Activated CD8-positive, alpha-beta memory T cell treated with anti-CD3 and anti-CD28 coated beads for 24 hours (primary cell): ENCODE measurements around the gene ERP29.
"Not testable (repeated sequence)": the region's sequence is repeated elsewhere in the genome, so short reads cannot be mapped to it uniquely, and the experiment has no call there.

Experiments
- DNase-seq: peaks from one replicate; pipeline ENCODE4 v3.0.0-alpha.2; 2020

Gene ERP29

DNA sequence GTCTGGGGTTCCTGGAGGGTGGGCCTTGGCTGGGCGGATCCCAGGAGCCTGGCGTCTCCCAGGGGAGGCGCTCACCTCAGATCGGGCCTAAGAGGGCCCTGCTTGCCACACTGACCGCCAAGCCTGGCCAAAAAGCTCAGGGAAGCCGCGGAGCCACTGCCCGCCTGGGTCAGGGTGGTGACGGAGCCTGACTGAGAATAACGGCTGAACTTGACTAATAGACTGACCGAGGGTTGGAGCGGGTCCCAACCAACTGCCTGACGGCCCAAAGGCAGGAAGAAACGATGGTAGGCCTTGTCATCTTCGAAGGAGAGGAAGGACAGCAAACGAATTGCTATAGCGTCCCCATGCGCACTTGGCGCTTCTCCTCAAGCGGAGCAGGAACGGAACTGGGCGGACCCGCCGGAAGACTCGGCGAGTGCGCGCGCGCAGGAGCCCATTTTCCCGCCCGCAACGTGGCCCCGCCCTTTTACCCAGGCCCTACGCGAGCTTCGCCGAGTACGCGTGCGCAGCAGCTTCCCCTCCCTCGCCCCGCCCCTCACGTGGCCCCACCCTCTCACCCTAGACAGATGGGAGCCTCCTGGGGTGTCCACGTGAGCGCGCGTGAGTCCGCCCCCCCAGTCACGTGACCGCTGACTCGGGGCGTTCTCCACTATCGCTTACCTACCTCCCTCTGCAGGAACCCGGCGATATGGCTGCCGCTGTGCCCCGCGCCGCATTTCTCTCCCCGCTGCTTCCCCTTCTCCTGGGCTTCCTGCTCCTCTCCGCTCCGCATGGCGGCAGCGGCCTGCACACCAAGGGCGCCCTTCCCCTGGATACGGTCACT lies at the start of gene ERP29, which contains the start of gene TMEM116:
Gene ERP29, plus strand, starts transcription at position 652 of the 826 bp plus-strand sequence. Its CDS starts 40 bp downstream, at position 692.
Gene TMEM116, minus strand, starts transcription at position 391 of the 826 bp plus-strand sequence. CDS start 7,895 bp downstream, outside the sequence.
- peak; percentile 100 for DNase-seq

DNA sequence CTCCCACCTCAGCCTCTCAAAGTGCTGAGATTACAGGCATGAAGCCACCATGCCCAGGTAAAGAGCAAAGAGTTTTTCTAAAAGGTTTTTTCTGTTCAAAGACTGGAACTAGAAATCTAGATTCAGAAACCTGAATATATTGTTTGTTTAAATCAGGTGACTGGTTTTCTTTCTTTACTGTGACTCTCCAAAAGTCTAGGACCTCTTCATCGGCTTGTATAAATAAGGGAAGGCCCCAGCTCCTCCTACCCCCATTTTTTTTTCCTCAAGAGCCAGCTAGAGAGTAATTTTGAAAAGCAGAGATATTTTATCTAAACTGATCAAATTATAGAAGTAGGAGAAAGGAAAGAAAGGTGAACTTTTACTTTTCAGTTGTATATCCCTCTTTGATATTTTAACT lies 48.3 kb upstream of the ERP29 start:
- DNase-seq = no peak

DNA sequence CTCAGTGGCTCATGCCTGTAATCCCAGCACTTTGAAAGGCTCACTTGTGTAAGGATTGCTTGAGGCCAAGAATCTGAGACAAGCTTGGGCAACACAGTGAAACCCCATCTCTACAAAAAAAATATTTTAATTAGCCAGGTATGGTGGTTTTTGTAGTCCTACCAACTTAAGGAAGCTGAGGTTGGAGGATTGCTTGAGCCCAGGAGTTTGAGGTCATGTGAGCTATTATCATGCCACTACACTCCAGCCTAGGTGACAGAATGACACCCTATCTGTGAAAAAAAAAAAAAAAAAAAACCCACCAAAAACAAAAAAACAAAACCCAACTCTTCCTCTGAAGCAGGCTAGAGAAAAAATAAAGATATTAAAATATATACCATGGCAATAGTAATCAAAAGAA lies 41.4 kb upstream of the ERP29 start:
- no peak for DNase-seq

DNA sequence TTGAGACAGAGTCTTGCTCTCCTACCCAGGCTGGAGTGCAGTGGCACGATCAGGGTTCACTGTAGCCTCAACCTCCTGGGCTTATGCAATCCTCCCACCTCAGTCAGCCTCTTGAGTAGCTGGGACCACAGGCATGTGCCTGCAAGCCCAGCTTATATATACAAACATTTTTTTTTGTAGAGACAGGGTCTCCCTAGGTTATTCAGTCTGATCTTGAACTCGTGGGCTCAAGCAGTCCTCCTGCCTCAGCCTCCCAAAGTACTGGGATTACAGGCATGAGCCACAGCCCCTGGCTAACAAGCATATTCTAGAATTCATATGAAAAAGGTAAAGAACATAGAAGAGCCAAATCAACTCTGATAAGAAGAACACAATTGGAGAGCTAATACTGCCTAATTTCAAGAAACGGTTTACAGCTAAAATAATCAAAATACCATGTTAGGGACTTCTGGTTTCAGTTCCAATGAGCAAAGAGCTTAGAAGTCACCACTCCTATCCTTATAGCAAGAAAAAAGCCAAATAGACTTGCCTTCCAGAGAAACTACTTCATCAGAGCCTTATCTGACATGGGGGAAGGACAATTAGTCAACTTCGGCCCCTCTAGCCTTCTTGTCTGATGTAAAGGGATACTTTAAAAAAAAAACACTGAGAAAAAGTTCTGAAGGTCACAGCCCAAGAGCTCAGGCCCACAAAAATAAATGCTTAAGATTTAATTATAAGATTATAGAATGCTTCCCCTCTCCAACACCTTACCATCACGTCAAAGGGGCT lies 37.9 kb upstream of the ERP29 start:
- DNase-seq = no peak

DNA sequence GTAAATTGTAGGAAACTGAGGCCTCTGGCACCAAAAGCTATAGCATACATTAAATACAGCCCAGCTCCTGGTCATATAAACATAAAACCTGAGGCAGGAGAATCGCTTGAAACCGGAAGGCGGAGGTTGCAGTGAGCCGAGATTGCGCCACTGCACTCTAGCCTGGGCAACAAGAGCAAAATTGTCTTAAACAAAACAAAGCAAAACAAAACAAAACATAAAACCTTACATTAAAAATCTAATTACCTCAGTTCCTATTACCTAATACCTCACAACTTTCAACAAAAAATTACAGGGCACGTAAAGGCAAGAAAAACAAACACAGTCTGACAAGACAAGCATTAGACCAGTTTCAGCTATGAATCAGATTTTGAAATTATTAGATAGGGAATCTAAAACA lies 36.9 kb upstream of the ERP29 start:
- no peak for DNase-seq

DNA sequence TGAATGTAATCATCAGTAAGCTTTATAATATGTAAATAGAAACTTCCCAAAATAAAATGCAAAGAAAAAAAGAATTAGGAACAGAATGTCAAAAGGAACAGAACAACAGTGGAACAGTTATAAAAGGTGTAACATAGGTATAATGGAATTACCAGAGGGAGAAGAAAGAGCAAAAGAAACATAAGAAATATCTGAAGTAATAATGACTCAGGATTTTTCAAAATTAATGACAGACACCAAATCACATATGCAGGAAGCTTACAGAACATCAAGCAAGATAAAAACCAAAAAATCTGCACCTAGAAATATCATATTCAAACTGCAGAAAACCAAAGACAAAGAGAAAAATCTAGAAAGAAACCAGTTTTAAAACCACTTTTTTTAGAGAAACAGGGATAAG lies 36.4 kb upstream of the ERP29 start:
- DNase-seq = no peak

DNA sequence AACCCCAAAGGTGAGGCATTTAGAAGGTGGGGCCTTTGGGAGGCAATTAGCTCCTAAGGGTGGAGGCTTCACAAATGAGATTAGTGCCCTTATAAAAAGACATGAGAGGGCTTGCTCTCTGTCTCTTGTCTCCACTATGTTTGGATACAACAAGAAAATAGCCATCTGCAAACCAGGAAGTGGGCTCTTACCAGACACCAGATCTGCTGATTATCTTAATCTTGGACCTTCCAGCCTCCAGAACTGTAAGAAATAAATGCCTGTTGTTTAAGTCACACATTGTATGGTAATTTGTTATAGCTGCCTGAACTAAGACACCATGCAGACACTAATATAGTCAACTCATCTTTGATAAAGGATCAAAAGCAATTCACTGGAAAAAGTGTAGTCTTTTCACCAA lies 34.7 kb upstream of the ERP29 start:
- DNase-seq = no peak

DNA sequence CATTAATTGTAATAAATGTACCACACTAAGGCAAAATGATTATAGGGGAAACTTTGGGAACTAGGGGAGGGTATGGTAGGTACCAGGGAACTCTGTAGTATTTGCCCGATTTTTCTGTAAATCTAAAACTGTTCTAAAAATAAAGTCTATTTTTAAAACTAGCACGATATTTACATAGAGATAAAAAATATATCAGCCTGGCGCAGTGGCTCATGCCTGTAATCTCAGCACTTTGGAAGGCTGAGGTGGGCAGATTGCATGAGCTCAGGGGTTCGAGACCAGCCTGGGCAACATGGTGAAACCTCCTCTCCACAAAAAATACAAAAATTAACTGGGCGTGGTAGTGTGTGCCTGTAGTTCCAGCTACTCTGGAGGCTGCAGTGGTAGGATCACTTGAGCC lies 32.6 kb upstream of the ERP29 start:
- DNase-seq = no peak

DNA sequence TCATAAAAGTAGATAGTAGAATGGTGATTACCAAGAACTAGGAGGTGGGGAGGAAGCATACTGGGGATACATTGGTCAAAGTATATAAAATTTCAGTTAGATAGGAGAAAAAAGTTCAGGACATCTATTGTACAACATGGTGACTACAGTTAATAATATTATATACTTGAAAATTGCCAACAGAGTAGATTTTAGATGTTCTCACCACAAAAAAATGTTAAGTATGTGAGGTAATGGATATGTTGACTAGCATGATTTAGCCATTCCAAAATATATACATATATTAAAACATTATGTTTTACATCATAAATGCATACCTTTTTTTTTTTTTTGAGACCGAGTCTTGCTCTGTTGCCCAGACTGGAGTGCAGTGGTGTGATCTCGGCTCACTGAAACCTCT lies 31.2 kb upstream of the ERP29 start:
- no peak for DNase-seq

DNA sequence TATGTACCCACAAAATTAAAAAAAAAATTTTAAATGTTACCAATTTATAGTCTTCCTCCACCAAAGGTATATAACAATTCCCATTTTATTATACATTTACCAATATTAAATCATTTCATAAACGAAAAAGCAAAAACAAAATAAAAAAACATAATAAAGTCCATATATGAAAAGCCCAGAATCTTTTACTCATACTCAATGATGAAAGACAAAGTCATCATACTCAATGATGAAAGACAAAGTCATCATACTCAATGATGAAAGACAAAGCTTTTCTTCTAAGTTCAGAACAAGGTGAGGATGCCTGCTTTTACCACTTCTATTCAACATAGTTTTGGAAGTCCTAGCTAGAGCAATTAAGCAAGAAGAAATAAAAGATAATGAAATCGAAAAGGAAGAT lies 28.4 kb upstream of the ERP29 start:
- DNase-seq = no peak

DNA sequence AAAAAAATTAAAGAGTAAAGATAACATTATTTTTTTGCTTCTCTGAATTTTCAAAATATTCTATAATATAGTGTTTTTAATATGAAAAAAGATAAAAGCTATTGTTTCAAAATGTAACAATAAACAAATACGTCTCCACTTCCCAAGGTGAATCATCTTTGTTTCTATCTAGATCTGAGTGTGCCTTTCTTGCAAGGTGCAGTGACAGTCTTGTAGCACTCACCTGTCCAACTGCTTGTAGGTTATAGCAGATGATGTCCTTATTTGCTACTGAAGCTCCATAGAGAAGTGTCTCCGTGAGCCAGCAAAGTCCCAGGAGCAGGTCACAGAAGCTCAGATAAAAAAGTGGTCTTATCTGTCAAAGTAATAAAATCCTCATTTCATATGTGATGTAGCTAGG lies 21.7 kb upstream of the ERP29 start:
- no peak for DNase-seq

DNA sequence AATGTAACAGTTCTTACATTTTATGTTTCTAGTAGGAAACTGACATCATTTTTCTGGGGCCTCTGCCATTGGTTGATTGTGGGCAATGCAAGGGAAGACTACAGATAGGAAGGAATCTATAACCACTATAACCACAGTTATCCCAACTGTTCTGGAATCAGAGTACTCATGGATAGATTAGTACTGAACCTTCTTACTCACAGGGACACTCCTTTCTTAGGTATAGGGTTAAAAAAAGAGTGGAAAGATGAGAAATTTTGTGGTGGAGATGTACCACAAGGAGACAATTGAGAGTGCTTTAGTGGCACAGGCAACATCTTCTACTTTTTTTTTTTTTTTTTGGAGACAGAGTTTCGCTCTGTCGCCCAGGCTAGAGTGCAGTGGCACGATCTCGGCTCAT lies 21.3 kb upstream of the ERP29 start:
- no peak for DNase-seq

DNA sequence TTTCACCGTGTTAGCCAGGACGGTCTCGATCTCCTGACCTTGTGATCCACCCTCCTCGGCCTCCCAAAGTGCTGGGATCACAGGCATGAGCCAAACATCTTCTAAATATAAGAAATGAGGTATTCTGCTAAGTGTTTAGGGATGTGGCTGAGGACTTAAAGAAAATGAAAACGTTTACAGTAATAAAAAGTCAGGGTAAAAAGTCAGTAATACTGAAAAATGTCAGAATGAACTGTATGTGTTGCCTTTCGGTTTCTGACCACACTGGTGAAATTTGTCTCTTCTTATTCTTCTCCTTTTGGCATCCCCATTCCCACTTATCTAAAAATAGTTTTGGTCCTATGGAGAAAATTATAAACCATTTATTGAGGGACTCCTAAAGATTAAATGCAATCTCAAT lies 20.8 kb upstream of the ERP29 start:
- no peak for DNase-seq

DNA sequence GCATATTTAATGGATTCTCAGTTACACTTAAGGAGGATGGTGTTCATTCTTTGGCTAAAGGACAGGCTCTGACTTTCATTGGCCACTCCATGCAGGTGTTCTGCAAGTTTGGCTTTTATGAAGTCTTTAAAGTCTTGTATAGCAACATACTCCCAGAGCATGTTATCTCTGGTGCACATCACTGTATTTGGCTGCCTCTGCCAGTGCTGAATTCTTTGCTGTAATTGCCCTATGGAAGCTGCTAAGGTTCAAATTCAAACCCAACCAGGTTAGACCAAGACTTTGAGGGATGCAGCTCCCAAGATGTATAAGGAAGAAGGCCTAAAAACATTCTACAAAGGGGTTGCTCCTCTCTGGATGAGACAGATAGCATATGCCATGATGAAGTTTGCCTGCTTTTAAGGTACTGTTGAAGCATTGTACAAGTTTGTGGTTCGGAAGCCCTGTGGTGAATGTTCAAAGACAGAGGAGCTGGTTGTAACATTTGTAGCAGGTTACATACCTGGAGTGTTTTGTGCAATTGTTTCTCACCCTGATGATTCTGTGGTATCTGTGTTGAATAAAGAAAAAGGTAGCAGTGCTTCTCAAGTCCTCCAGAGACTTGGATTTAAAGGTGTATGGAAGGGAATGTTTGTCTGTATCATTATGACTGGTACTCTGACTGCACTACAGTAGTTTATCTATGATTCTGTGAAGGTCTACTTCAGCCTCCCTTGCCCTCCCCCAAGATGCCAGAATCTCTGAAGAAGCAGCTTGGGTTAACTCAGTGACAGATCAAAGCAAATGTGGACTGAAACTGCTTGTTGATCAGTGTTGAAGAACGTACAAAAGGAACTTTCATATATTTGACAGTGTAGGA lies 19.7 kb upstream of the ERP29 start:
- no peak for DNase-seq

DNA sequence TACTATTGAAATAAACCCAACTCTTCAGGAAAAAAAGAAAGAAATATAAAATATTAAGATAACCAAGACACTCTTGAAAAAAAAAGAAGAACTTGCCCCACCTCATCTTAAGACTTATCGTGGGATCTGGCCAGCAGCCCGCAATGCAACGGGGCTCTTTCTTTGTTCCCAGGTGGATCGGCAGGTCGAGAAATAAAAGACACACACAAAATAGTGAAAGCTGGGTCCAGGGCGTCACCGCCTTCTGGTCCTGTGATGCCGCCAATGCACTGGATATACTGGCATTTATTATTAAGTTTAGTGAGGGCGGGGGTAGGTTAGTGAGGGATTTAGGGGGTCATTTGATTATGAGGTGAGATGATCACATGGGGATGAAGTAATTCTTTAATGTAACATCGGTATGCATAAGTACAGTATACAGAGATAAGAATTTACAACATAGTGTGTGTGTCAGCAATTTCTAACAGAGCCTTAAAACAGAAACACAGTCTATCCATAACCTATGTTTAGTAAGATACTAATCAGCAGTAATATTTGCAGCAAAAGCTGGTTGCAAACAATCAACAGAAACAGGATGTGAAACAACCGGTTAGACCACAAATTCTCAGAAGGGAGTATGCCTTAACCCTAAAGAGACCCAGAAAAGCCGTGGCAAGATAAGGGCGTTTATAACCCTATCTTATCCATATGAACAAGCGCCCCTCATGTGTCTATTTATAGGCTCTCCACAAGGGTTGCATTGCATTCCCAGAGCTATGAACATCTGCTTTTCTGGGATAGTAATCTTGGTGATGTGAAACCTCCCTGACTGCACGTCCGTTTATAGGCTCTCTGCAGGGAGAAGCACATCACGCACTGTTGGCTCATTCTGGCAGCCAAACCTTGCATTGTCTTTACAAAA lies 18.8 kb upstream of the ERP29 start:
- not testable (repeated sequence) for DNase-seq

DNA sequence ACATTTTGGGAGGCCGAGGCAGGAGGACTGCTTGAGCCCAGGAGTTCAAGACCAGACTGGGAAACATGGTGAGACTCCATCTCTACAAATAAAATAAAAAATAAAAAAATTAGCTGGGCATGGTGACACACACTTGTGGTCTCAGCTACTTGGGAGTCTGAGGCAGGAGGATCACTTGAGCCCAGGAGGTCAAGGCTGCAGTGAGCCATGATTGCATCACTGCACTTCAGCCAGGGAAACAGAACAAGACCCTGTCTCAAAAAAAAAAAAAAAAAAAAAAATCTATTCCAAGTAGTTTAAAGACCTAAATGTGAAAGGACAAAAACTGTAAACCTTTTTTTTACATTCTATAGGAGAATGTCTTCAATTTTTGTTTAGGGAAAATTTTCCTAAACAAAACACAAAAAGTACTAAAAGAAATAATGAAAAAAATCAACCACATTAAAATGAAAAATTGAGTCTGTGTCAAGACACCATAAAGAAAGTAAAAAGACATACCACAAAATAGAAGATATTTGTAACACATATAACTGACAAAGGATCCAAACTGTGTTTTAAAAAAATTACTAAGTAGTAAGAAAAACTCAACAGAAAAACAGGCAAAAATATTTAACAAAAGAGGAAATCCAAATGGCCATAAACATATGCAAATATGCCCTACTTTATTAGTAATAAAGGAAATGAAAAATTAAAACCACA lies 17.3 kb upstream of the ERP29 start:
- DNase-seq = no peak

DNA sequence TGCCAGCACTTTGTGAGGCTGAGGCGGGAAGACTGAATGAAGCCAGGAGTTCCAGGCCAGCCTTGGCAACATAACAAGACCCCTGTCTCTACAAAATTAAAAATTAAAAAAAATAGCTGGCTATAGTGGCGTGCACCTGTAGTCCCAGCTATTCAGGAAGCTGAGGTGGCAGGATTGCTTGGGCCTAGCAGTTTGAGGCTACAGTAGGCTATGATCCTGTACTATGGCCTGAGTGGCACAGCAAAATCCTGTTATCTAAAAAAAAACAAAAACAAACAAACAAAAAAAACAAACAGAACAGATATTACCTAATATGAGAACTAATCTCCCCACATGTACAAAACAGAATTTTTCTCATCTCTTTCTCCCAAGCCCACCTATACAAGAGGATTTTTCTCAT lies 15.9 kb upstream of the ERP29 start:
- no peak for DNase-seq

DNA sequence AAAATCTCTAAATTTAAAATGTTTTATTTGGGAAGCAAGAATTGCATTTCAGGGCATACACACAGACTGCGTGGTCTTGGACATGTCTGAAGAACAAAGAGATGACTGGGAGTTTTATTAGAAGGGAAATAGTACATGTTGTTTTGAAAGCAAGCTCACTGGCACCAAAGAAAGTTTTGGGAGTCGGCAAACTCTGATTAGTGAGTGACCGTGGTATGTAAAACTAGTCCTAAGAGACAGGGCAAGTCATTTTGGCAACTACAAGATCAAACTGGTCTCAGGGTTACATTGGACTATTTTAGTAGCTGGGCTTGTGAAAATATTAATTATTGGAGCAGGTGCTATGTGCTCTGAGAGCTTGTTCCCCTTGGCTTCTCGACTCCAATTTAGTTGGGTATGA lies 15.2 kb upstream of the ERP29 start:
- no peak for DNase-seq

DNA sequence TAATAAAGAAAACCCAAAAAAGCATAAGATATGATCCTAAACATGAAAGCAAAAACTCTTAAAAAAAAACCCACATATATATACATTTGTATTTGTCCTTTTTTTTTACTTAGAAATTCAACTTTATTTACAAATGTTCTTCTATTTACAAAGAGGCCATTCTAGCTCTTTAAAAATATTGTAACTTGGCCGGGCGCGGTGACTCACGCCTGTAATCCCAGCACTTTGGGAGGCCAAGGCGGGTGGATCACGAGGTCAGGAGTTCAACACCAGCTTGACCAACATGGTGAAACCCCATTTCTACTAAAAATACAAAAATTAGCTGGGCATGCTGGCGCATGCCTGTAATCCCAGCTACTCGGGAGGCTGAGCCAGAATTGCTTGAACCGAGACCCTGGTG lies 14.1 kb upstream of the ERP29 start:
- not testable (repeated sequence) for DNase-seq

DNA sequence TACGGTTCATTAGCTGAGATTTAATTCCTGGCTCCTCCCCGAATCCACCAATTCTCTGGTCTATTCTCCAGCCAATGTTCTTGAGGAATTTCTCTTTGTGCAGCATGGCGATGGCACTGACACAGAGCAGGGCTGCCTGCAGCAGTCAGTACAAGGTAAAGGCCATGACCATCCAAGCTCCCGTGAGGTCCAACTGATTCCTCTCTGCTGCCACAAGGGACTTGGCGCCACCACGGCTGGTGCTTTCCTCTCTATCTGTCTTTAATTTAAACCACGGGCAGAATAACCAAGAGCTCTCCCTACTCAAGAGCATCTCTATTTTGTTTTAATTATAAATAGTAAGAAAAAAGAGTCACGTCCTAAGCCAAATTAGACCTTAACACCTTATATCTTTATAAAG lies 12.4 kb upstream of the ERP29 start:
- no peak for DNase-seq

DNA sequence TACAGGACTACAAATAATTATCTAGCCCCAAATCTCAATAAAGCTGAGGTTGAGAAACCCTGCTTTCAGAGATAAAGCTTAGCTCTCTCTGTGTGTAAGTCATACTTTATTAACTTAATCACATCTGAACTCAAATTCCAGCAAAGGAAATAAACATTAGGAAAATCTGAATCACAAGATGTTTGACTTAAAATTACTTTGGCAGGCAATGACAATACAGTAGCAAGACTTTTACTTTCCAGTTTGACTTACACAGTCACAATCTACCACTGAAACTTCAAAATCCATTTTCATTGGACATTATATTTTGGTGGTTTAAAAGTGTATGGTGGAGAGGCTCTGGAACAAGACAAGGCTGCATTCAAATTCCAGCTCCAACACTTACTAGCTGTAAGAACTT lies 11.7 kb upstream of the ERP29 start:
- DNase-seq = no peak

DNA sequence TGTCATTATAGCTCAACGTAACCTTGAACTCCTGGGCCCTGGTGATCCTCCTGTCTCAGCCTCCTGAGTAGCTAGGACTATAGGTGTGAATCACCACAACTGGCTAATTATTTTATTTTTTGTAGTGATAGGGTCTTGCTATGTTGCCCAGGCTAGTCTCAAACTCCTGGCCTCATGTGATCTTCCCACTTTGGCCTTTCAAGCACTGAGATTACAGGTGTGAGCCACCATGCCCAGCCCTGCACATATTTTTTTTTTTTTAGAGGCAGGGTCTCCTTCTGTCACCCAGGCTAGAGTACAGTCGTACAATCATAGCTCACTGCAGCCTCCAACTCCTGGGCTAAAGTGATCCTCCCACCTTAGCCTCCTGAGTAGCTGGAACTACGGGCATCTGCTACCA lies 9.2 kb upstream of the ERP29 start:
- no peak for DNase-seq
